ENCODE data around the gene KCNQ2.

Gene KCNQ2

GRCh38 chr20:63413963-63414684, 58.3 kb downstream of the KCNQ2 start:
- FAIRE-seq: no peak

- no peak for FAIRE-seq
Observed at GRCh38 chr20:63413323-63413722, 59.1 kb downstream of the KCNQ2 start.

- no peak for FAIRE-seq
Observed at GRCh38 chr20:63412889-63413288, 59.6 kb downstream of the KCNQ2 start.

- no peak for FAIRE-seq
Observed at GRCh38 chr20:63411898-63412631, 60.4 kb downstream of the KCNQ2 start.

DNA sequence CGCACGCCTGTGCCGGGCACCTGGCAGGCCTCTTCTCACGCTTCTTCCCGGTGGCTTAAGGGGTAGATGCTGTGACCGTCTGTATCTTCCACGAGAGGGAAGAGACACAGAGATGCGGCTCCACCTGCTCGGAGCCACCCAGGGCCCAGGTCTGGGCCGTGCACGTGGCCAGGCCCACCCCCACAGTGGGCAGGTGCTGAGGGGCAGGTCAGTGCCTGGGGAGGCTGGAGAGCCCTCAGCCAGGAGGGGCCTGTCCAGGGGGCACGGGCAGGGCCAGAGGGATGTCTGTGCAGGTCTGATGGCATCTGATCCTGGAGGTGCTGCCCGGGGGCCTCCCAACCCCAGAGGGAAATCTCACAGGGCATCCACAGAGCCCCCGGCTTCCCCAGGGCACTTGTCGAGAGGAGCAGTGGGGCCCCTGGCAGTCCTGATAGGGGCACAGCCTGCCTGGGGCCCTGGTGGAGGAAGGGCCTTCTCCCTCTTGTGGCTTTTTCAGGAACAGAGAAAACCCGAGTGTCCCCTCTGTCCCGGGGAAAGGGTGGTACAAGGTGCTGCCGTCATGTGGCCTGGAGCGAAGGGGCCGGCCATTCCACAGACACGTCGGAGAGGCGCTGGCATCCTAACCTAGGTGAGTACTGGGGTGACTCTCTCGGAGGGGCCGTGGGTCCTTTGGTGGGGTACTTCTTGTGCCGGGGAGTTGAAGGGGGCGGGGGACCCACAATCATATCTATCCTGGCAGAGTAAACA, 61.1 kb downstream of the KCNQ2 start:
- FAIRE-seq: no peak

DNA sequence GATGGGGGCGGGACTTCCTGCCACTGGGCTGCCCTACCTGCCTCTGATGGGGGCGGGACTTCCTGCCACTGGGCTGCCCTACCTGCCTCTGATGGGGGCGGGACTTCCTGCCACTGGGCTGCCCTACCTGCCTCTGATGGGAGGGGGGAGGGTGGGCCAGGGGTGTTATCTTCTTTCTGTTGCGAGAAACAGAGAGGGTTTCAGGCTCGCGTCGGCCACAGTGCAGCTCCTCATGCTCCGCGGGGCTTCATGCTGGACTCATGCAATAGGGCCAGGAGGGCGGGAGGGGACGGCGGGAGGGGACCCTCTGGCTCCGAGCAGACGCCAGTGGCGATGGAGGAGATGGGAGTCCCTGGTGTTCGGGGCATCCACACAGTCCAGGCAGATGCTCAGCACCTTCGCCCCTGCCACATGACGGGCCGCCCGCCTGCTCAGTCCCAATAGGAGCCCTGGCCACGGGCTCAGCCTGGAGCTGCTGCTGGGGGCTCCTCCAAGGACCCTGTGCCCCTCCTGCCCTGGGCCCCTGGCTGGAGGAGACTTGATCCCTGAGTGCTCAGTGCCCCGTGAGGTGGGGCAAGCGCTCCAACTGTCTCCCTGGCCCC, 62.5 kb downstream of the KCNQ2 start:
- no peak for FAIRE-seq

GRCh38 chr20:63409066-63409833, 63.2 kb downstream of the KCNQ2 start:
- no peak for FAIRE-seq

DNA sequence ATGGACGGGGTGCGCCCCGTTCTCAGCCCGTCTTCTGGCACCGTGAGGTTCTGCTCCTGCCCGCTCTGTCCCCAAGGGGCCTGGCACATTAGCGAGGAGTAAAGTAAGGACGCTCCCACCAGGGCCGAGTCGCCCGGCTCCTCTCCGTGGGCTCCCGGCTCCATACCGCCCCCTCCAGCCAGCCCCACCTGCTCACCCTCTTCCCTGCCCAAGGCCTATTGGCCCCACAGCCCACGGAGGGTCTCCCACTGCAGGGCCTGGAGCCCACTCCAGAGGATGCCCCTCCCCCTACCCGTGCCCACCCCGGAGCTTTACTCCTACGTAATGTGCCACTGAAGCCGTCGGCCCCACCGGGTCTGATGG, 63.8 kb downstream of the KCNQ2 start:
- no peak for FAIRE-seq

GRCh38 chr20:63407928-63408683, 64.3 kb downstream of the KCNQ2 start:
- FAIRE-seq: no peak

DNA sequence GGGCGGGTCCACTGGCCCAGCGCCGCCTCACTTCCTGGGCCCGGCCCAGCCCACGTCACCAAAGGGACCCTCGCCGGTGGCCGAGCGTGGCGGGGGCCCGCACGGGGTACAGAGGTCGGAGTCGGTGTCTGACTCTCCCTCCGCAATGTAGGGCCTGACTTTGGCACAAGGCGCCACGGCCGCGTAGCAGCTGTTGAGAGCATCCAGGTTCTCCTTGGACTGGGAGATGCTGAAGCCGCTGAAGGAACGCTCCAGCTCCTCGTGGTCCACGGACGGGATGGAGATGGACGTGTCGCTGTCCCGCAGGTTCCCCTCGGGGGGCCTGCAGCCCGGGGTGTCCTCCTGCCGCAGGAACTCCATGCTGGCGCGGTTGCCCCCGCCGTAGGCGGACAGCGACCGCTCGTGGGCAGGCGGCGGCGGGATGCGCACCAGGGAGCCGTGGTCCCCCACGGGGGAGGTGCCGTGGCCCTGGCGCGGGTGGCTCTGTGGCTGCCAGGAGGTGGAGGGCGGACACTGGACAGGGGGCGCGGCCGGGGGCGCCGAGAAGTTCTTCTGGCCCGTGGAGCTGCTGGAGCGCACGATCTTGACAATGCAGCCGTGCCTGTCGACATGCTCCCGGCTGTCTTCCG, 65.7 kb downstream of the KCNQ2 start:
- FAIRE-seq: no peak

GRCh38 chr20:63406011-63406410, 66.4 kb downstream of the KCNQ2 start:
- no peak for FAIRE-seq

DNA sequence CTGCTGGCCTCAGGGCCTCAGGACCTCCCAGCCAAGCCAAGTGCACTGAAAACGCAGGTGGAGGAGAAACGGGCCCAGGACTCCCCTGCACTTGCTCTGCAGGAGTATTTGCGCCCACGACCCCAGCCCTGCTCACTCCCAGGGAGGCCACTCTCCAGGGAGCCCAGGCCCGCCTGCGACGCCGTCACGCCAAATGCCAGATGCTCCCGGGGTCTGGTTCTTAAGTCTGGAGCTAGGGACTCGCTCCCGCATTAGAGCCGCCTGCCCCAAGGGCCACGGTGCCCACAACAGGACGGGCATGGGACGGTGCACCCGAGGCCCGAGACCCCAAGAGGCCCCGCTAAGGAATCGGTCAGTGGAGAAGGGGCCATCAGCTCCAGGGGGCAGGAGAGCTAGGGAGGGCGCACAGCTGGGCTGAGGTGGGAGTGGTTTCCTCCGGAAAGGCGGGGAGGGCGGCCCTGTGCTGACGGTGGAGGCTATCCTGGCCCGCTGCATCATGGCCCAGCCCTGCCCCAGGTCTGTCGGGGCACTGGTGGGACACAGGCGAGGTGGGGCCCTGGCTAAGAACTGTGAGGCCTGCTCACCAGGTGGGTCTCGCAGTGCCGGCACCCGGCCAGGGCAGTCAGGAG, 67.2 kb downstream of the KCNQ2 start:
- no peak for FAIRE-seq

GRCh38 chr20:63404129-63405085, 68.0 kb downstream of the KCNQ2 start:
- no peak for FAIRE-seq

DNA sequence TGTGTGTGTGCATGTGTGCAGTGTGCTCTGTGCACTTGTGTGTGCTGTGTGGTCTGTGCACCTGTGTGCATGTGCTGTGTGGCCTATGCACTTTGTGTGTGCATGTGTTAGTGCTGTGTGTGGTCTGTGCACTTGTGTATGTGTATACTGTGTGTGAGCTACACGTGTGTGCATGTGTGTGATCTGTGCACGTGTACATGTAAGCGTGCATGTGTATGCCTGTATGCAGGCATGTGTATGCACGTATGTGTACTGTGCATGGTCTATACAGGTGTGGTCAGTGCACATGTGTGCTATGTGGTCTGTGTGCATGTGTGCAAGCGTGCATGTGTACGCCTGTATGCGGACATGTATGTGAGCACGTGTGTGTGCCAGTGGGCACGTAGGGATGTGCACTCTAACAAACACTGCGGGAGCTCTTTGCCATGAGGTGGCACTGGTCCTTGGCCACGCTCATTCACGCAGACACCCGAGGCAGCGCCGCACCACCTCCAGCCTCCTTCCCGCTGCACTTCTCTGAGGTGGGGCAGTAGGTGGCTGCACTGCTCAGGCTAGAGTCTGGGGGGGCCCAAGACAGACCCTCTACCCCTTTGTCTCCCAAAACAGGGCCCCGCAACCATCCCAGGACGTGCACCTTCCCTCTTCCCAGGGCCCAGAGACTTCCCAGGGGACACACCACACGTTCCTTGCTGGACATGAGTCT, 68.9 kb downstream of the KCNQ2 start:
- FAIRE-seq: no peak

GRCh38 chr20:63402860-63403220, 69.6 kb downstream of the KCNQ2 start:
- FAIRE-seq: no peak

DNA sequence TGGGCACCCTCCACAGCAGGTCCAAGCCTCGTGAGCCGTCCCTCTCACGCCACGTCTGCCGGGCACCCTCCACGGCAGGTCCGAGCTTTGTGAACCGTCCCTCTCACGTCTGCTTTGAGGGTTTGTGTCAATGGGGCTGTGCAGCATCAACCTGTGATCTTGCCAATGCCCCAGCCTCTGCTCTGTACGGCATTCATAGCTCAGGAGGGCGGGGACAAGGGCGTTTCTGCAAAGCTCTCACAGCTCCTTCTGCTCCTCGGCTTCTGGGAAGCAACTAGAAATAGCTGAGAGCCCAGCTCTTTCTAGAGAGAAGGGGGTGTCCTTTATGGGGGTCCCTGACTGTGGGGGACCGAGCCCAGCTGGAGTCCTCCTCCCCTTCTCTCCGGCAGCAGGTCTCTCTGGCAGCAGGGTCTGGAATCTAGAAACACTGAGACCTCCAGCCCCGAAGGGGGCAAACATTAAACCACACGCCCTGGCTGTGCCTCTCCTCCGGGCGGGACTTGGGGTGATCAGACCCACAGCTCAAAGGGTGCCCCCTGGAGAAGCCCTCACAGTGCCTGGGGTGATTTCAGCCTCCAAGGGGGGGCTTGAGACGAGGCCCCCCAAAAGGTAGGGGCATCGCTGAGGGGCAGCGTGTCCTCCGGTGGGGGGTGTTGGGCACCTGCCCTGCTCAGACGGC, 70.1 kb downstream of the KCNQ2 start:
- FAIRE-seq: no peak

DNA sequence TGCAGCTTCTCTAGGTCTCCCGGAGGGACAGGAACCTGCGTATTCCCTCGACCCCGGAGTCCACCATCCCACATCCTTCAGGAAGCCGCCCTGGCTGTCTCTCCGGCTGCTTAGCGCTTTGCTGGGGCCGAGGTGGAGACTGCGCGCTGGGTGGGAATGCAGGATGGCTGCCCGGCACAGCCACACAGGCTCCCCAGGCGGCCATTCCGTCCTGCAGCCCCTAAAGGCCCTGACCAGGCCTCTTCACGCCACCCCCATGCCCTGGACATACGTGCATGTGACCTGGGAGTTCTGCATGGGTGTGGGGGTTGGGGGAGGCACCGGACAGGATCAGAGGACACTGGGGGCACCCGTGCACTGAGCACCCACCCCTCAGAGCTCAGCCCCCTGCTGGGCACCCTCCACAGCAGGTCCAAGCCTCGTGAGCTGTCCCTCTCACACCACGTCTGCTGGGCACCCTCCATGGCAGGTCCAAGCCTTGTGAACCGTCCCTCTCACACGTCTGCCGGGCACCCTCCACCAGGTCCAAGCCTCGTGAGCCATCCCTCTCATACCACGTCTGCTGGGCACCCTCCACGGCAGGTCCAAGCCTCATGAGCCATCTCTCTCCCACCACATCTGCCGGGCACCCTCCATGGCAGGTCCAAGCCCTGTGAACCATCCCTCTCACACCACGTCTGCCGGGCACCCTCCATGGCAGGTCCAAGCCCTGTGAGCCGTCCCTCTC, 70.9 kb downstream of the KCNQ2 start:
- FAIRE-seq: no peak

All from islet of Langerhans (tissue), 1 donor.